GM18907 (cell line): Measurements from ENCODE around the gene FRMD3.
"Not testable (repeated sequence)": the region's sequence is repeated elsewhere in the genome, so short reads cannot be mapped to it uniquely, and the experiment has no call there.

Experiments
- ATAC-seq: cut with Tn5 transposase; IDR thresholded peaks from one replicate; pipeline ENCODE4 v1.9.1; 2021; ENCODE audit warnings: mild to moderate bottlenecking, moderate library complexity; ENCODE audit not compliant: unreplicated experiment

The FRMD3 gene

DNA sequence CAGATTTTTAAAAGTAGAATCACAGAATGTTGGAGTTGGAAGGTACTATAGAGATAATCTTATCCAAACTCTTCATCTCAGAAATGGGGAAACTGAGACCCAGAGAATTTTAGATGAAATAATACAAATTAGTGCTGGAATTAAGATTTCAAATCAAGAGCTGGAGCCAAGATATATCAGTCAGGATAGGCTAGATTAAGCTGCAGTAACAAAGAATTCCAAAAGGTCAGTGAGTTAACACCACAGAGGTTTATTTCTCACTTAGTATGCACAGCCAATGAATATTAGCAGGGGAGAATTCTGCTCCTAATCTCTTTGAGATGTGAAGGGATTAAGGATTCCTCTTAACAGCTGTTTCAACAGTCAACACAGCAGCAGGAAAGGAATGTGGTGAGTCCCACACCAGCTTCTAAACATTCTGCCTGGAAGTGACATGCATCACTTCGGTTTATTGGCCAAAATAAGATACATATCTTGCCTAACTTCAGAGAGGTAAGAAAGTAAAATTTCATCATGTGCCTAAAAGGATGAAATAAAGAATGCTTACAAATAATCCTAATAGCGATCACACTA, 136.8 kb downstream of the FRMD3 start:
- no peak for ATAC-seq

DNA sequence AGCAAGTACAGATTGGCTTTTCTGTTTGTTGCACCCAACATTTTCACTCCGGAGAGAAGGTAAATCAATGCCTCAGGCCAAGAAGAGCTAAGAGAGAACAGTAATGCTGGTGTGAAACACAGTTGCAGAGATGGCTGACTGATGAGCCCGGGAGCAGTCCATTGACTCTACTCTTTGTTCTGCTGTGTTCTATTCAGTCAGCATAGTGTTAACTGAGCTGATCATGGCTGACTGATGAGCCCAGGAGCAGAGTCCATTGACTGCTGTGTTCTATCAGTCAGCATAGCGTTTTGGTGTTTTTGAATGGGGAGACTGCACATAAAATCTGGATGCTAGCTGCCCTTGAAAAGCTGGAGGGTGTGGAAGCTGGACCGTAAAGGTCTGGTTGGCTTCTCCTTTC, 141.4 kb downstream of the FRMD3 start:
- ATAC-seq = no peak

DNA sequence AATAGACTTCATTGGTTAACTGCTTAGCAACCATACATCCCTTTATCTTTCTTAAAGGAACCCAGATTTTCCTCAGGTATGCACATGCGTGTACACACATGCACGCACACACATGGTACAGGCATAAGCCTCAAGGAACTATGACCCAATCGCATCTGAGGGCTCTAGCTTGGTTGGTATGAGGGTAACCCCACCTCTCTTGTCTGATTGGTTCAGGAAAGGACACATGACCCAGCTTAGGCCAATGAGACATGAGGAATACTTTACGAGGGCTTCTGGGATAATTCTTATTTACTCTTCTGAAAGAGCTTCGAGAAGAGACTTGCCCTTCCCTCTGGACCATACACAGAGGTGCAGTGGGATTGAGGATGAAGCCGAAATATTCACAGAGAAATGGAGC, 141.9 kb downstream of the FRMD3 start:
- no peak for ATAC-seq

DNA sequence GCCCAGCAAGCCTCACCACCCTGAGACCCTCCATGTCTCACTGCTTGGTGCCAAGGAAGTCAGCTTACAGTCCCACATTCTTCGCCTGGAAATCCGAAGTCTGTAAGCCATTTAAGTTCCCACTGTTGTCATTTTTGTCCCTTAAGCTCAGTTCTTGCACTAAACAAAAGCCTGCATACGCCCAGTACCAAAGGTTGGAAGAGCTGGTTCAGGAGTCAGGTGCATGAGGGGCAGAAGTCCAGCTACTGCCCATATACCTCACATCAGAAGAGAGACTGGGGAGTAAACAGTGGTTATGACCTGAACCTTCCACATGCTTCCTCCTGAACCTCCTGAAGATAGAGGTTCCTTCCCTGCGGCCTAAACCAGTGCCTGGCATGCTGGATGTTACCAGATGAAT, 146.0 kb downstream of the FRMD3 start:
- no peak for ATAC-seq

DNA sequence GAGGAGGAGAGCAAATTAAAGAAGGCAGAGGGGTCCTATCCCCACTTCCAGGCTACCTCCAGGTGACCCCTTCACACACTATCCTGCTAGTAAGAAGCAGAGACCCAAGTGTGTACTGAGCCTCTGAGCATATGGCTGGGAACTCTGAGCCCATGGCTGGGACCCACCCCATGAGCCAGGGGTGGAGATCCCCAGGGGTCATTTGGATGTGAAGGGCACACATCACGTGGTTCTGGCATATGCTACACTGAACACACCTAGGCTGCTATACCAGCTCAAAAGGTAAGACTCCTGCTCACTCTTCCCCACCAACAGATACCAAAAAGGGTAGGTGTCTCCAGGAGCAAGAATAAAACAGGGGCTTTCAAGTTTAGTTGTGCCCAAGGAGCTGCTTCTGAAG, 149.9 kb downstream of the FRMD3 start:
- no peak for ATAC-seq

- no peak for ATAC-seq
These were observed 150.6 kb downstream of the FRMD3 start for GRCh38 chr9:83387401-83388185.

DNA sequence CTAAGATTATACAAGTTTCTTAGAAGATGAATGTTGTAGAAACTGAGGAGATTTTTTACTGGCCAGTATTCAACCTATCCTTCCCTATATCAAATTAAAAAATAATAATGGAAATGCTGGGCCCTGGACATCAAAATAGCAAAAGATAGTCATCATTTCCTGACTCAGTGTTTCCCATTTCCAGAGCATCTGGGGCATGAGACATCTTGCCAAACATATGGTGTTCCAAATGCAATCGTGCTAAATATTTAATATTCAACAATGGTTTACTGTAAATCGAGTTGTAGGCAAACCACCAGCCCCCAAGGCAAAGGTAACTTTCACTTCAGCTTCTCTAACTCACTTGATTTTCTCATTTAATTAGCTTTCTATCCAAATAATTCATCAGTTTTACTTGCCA, 152.9 kb downstream of the FRMD3 start:
- ATAC-seq = no peak

DNA sequence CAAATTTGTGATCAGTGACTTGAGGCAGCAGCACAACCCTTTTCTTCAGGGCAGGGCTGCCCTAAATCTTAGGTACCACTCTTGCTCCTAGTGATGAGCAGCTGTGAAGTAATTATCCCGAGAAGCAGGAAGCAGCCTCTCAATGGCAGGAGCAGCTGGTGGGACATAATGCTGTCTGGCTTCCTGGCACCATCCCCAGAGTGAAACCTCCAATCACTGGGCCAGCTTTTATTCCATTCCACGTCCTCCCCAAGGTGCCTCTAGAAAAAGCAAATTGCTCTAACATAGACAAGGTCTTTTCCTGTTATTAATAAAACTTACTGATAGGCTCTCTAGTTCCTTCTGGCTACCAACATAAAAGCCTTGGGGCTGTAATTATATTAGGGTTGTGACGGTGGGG, 154.0 kb downstream of the FRMD3 start:
- no peak for ATAC-seq

GRCh38 chr9:83383034-83383433, 155.2 kb downstream of the FRMD3 start:
- no peak for ATAC-seq

DNA sequence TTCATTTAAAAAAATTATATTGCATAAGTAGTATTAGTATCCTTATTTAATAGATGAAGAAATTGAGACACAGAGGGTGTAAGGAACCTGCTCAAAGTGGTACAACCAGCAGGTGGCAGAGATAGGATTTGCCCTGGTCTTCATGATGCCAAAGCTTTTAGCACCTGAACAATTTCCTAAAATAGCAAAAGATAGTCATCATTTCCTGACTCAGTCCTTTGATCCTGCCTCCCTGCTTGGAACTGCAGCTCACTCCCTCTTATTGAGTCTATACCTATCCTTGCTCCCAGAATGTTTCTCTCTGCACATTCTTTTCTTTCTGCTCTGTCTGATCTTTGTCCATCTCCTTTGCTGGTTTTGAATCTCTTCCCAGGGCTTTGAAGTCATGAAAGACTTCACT, 155.8 kb downstream of the FRMD3 start:
- no peak for ATAC-seq

DNA sequence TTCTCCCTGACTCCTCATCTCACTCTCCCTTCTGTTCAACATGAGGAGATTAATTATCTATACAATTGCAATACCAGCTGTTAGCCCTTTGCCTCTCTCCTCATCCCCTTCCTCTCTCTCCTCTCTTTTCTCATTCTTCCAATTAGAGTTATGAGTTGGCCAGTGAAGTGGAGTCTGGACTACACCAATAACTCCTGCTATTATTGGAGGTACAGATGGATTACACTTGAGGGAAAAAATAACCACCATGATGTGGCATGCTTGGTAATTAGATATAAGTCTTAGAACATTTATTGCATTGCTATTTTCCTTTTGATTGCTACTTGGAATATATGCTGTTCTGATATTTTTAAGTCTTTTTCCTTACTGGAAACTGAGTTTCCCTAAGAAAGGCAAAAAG, 159.2 kb downstream of the FRMD3 start:
- ATAC-seq = no peak

- no peak for ATAC-seq
These were observed 165.2 kb downstream of the FRMD3 start for GRCh38 chr9:83372957-83373356.

- no peak for ATAC-seq
These were observed 170.9 kb downstream of the FRMD3 start for GRCh38 chr9:83367326-83367725.

GRCh38 chr9:83362341-83362995, 175.7 kb downstream of the FRMD3 start:
- ATAC-seq = no peak

GRCh38 chr9:83359039-83359438, 179.2 kb downstream of the FRMD3 start:
- no peak for ATAC-seq

DNA sequence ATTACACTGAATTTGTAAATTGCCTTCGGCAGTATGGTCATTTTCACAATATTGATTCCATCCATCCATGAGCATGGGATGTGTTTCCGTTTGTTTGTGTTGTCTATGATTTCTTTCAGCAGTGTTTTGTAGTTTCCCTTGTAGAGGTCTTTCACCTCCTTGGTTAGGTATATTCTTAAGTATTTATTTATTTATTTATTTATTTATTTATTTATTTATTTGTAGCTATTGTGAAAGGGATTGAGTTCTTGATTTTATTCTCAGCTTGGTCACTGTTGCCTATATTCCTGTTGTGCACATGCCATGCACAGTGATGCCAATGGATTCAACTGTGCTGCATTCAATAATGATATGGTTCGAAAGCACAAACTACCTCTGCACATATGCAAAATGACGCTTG, 179.7 kb downstream of the FRMD3 start:
- ATAC-seq = not testable (repeated sequence)

- ATAC-seq = no peak
These were observed 182.5 kb downstream of the FRMD3 start for GRCh38 chr9:83355729-83356151.

DNA sequence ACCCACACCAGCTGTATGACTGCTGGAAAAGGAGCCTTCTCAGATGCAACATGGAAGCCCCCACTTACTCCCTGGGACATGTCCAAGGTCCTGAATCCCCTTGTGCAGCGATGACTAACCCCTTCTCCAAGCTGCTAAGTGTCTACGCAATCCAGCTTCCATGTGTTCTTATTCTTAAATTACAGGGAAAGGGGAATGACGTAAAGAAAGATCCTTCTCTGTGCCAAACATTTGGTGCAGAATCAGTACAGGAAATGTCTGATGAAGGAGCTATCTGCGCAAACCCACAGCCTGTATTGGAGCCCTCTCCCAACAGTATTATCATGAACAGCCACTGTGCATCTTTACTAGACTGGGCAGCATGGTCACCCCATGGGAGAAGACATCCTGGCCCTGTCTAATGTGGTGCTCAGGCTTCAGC, 183.2 kb downstream of the FRMD3 start:
- no peak for ATAC-seq

DNA sequence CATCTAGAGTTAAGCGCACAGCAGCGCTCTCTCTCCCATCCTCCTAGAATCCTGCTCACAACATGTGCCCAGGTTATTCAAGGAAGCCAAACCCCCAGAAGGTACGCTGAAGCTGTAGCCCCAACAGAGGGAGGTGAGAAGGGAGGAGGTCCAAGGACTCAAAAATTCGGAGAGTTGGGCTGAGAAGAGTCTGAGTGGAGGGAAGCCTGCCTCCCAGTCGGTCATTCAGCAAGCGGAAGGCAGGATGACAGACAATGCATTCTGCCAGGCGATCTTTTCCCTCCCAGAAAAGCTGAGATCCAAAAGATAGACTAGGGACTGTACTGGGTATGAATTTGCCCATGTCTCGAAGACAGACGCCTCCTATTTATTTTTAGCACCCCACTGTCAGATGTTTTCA, 189.2 kb downstream of the FRMD3 start:
- ATAC-seq = no peak

DNA sequence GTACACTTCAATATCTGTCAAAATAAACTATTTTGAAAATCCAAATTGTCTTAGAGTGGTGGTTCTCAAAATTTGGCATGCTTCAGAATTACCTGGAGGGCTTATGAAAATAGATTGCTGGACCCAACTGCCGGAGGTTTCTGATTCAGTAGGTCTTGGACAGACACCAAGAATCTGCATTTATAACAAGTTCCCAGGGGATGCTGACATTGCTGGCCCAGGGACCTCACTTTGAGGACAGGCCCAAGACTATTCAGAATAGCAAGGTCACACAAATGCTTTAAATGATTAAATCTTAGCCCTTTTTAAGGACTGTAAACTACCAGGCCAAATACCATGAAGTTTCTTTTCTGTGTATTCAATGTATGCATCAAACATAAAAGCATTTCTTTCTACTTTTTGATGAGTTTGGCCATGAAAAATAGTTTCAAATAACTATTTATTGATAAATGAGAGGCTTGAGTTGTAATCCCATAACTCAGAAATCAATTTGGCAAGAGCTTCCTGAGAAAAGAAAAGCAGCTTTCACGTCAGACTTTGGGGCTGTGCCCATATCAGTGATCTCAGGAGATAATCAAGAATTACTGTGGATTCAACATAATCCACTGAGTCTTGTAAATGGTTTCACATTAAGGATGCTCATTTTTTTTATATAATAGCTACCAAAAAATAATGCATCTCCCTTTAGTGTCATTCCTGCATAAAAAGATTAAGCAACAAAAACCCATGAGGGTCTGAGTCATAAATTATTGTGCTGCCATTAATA, 191.4 kb downstream of the FRMD3 start:
- no peak for ATAC-seq

GRCh38 chr9:83343366-83343999, 194.7 kb downstream of the FRMD3 start:
- ATAC-seq = no peak
